Measurements from ENCODE around the gene PARD3.

DNA sequence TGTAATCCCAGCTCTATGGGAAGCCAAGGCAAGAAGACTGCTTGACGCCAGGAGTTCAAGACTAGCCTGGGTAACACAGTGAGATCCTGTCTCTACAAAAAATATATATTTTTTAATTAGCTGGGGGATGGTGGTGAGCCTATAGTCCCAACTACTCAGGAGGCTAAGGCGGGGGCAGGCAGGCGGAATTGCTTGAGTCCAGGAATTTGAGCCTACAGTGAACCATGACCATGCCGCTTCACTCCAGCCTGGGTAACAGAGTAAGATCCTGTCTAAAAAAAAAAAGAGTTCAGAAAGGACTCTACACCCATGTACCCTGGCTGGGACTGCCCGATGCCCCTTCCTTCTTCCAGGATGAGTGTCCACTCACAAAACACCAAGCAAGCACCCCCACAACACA, 648.7 kb downstream of the PARD3 start:
- TF ChIP-seq EZH2phosphoT487 (IDR thresholded peaks at IDR 0.05; ENCODE audit: borderline replicate concordance, low read length) (no peak), EZH2 (IDR thresholded peaks at IDR 0.05; ENCODE audit: low read length, unreplicated experiment) (no peak)
